ENCODE results near the gene POU6F2. TPM values are rescaled to one million over a fixed set of nuclear protein-coding genes. Genes with fewer than 3 reads are reported as not detected.

The POU6F2 gene
- total and polyA plus RNA-seq, 2 donors (not counting 1 experiment from before 2014, with no cell fraction given): 0.47 TPM; not detected in 1

GRCh38 chr7:39280337-39280736 is 302.6 kb downstream of the POU6F2 start:
- H3K27me3 Mint-ChIP-seq: peaks cover 14% of the 10 kb centered on the region
- Histone ChIP-seq H3K4me1 (ENCODE audit: control insufficient read depth in 2 of 2, insufficient read depth in 2 of 2, low read length in 2 of 2) (no peaks in the 10 kb centered on the region), H3K27me3 (replicated peaks in 1 of 4; ENCODE audit: control extremely low read depth in 1 of 4, control insufficient read depth in 3 of 4, insufficient read depth in 4 of 4, low read length in 3 of 4) (no peaks in the 10 kb centered on the region), H3K9me3 (ENCODE audit: control extremely low read depth in 1 of 3, control insufficient read depth in 2 of 3, insufficient read depth in 1 of 3, low read length in 2 of 3) (no peaks in the 10 kb centered on the region), H3K4me2 (replicated peaks; ENCODE audit: low read depth, low read length, poor library complexity, severe bottlenecking) (no peak overlapping the region), H4K20me1 (ENCODE audit: control insufficient read depth, insufficient read depth, low read length, poor library complexity, severe bottlenecking) (no peaks in the 10 kb centered on the region), H3K79me2 (ENCODE audit: control insufficient read depth, insufficient read depth, low read length) (no peaks in the 10 kb centered on the region), H3K27ac (ENCODE audit: low read length in 2 of 2) (no peak overlapping the region), H2AFZ (ENCODE audit: insufficient read depth, low read depth, low read length, poor library complexity, severe bottlenecking) (no peak overlapping the region), H3K9ac (ENCODE audit: low read length) (no peak overlapping the region), H3K4me3 (ENCODE audit: control extremely low read depth in 1 of 5, extremely low read depth in 1 of 5, insufficient read depth in 1 of 5, low read depth in 2 of 5, low read length in 4 of 5) (no peak overlapping the region), H3K36me3 (replicated peaks in 1 of 2; ENCODE audit: control extremely low read depth in 1 of 2, control insufficient read depth in 1 of 2, extremely low read depth in 1 of 2, insufficient read depth in 2 of 2, low read length in 1 of 2) (no peaks in the 10 kb centered on the region)
- intact Hi-C loops (cut with micrococcal nuclease): no loop called here
- ChIA-PET POLR2A (no interaction called here), CTCF (no interaction called here)
- ATAC-seq (ENCODE audit: low read depth) (no peak), DNase-seq (no peak)
- no peaks in the 10 kb centered on the region for H3K9me3 Mint-ChIP-seq (ENCODE audit: insufficient read depth)
- no peaks in the 10 kb centered on the region for H3K4me1 Mint-ChIP-seq
- no peak overlapping the region for H3K4me3 Mint-ChIP-seq
- no CpG with 5 or more reads among the region's 1 CpG for WGBS (ENCODE audit: insufficient coverage)
- TF ChIP-seq EZH2 (IDR thresholded peaks at IDR 0.05; ENCODE audit: borderline replicate concordance, insufficient read depth, low read depth, low read length, poor library complexity, severe bottlenecking): no peak
- TF ChIP-seq CTCF (IDR thresholded peaks at IDR 0.05): no peak
- no peak overlapping the region for H3K27ac Mint-ChIP-seq

GRCh38 chr7:39285256-39285655 is 307.5 kb downstream of the POU6F2 start:
- H4K20me1 ChIP-seq (ENCODE audit: control insufficient read depth, insufficient read depth, low read length, poor library complexity, severe bottlenecking): no peaks in the 10 kb centered on the region
- Mint-ChIP-seq H3K9me3 (ENCODE audit: insufficient read depth) (no peaks in the 10 kb centered on the region), H3K4me3 (no peak overlapping the region), H3K27ac (no peak overlapping the region), H3K4me1 (no peaks in the 10 kb centered on the region), H3K27me3 (peaks cover 31% of the 10 kb centered on the region)
- no peak overlapping the region for H3K27ac ChIP-seq (ENCODE audit: low read length in 2 of 2)
- no CpG with 5 or more reads among the region's 2 CpGs for WGBS (ENCODE audit: insufficient coverage)
- no peak overlapping the region for H3K4me3 ChIP-seq (ENCODE audit: control extremely low read depth in 1 of 5, extremely low read depth in 1 of 5, insufficient read depth in 1 of 5, low read depth in 2 of 5, low read length in 4 of 5)
- intact Hi-C loops (cut with micrococcal nuclease): no loop called here
- no peak overlapping the region for H3K9ac ChIP-seq (ENCODE audit: low read length)
- DNase-seq (no peak), ATAC-seq (ENCODE audit: low read depth) (no peak)
- CTCF ChIA-PET: no interaction called here
- no peaks in the 10 kb centered on the region for H3K9me3 ChIP-seq (ENCODE audit: control extremely low read depth in 1 of 3, control insufficient read depth in 2 of 3, insufficient read depth in 1 of 3, low read length in 2 of 3)
- no peak overlapping the region for H3K4me2 ChIP-seq (replicated peaks; ENCODE audit: low read depth, low read length, poor library complexity, severe bottlenecking)
- POLR2A ChIA-PET: no interaction called here
- no peak overlapping the region for H2AFZ ChIP-seq (ENCODE audit: insufficient read depth, low read depth, low read length, poor library complexity, severe bottlenecking)
- TF ChIP-seq CTCF (IDR thresholded peaks at IDR 0.05) (no peak), EZH2 (IDR thresholded peaks at IDR 0.05; ENCODE audit: borderline replicate concordance, insufficient read depth, low read depth, low read length, poor library complexity, severe bottlenecking) (no peak)
- no peaks in the 10 kb centered on the region for H3K36me3 ChIP-seq (replicated peaks in 1 of 2; ENCODE audit: control extremely low read depth in 1 of 2, control insufficient read depth in 1 of 2, extremely low read depth in 1 of 2, insufficient read depth in 2 of 2, low read length in 1 of 2)
- no peaks in the 10 kb centered on the region for H3K4me1 ChIP-seq (ENCODE audit: control insufficient read depth in 2 of 2, insufficient read depth in 2 of 2, low read length in 2 of 2)
- H3K27me3 ChIP-seq (replicated peaks in 1 of 4; ENCODE audit: control extremely low read depth in 1 of 4, control insufficient read depth in 3 of 4, insufficient read depth in 4 of 4, low read length in 3 of 4): no peaks in the 10 kb centered on the region
- no peaks in the 10 kb centered on the region for H3K79me2 ChIP-seq (ENCODE audit: control insufficient read depth, insufficient read depth, low read length)
